Left forelimb (tissue), 1 donor: ENCODE data around the gene CFAP52.
"Not testable (repeated sequence)": the region's sequence is repeated elsewhere in the genome, so short reads cannot be mapped to it uniquely, and the experiment has no call there.

Experiments
- DNase-seq: peaks from one replicate; pipeline ENCODE4 v3.0.0-alpha.2; 2018; ENCODE audit warnings: low spot score

The CFAP52 gene

DNA sequence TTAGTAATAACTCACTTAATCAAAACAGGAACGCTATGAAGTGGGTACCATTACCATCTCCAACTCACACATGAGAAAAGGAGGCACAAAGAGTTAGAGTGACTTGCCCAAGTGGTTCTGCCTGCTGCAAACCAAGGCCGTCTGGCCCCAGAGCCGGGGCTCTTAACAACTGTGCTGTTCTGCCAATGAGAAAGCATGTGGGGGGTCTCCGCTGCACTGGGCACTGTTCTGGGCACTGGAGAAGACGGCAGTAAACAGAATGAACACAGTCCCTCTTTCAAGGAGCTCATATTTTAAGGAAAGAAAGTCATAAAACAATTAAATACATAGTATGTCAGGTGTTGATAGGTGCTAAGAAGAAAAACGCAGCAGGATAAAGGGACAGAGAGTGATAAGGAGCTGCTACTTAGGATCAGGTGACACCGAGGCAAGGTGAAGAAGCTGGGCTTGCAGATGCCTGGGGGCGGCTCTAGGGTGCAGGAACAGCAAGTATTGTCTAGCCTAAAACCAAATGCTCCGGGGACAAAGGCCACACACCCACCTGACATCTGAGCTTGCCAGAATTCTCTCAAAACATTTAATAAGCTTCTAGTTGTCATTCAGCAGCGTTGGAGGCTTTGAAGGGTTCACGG lies 7.4 kb upstream of the CFAP52 start:
- no peak for DNase-seq

DNA sequence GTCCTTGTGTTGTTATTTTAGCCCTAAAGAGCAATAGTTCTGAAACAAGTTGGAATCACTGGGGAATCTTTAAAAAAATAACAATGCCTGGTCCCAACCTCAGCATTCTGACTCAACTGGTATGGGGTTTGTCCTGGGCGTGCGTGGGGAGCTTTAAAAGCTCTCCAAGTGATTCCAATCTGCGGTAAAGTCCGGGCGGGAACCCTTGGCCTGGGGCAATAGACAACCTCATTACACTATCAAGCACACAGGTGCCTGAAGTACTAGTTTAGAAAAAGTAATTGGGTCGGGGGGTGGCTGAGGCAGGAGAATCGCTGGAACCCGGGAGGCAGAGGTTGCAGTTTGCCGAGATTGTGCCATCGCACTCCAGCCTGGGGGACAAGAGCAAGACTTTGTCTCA lies 5.2 kb upstream of the CFAP52 start:
- DNase-seq, result no peak

DNA sequence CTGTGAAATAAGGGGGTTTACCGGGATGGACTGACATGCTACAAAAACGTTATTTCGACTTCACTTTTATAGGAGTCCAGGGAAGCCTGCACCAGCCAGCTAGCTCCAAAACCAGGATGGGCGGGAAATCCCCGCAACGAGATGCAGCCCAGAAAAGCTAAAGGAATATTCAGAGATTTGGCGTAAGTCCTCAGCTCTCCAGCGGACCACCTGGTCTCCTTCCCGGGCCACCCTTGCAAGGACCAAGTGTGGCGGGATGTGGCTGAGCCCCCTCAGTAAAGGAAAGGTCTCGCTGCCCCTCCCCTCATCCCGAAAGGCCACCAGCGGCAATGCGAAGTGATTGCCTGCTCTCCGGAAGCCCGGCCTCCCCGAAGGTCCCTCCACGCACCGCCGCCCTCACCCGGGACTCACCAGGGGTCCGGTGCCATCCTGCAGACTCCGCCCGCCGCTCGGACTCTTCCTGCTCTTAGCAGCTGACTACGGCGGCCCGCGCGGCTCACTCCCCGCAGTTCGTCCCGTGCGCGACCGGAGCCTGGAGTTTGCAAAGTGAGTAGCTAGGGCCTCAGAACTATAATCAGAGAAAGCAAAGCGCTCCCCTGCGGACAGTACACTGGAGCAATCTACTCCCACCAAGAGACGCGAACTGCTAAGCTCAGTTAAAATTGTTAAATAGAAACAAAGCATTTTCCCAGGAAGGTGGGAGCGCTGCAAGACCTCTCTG lies 901 bp upstream of the CFAP52 start, which contains the start of gene STX8:
Gene STX8 (minus strand): TSS at position 440 of the 721 bp plus-strand sequence. CDS start 12 bp downstream, at position 428.
- DNase-seq, result peak; percentile 94

DNA sequence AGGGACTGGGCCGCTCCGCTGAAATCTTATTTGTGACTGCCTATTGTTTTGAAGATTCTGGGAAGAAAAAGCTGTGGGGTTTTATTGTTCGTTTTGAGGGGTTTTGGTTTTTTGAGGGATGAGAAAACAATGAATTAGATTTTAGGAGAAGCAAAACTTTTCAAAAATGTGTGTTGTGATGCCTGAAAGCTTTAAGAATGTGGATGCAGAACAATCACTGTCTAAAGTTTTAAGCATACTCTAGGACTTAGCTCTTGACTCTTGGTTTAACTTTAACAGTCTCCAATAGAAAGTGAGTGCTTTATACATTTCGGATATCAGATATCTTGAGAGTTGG lies 899 bp downstream of the CFAP52 start:
- no peak for DNase-seq

DNA sequence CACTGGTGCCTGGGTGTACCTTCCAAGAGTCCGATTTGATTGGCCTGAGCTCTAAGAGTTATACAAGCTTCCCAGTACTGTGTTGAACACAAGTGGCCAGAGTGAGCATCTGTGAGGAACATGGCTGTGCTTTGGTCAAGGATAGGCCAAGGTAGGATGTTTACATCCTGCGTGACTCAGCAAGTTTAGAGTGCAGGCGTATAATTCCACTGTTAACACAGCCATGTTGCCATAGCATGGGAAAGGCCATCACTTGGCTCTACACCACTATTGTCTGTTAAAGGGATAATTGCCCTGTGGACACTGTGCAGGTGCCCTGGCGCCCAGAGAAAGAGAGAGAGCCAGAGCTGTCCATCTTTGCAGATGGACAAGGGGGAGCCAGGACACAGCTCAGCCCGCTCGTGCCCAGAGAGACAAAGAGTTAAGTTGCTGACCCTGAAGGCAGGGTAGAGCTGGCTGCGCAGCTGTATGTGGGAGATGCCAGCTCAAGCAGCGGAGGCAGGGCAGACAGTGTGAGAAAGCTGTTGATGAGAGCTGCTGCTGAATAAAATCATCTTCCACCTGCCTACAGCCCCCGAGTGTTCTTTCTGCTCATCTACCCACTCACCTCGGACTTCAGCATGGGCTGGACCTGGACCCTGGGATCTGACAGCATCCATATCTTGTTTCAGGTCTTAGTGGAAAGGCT lies 11.7 kb downstream of the CFAP52 start:
- DNase-seq, result no peak

DNA sequence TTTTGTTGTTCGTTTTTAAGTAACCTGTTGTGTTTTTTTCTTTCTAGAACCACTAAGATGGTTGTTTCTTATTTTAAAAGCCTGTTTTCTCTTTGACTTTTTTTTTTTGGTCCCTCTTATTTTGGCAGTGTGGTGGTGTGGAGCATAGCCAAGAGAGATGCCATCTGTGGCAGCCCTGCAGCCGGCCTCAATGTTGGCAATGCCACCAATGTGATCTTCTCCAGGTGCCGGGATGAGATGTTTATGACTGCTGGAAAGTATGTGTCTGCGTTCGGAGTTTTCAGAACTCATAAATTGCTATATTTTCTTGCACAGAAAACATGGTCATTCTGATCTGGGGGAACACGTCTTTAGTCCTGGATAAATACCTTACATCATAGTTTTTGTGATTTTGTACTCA lies 17.6 kb downstream of the CFAP52 start:
- DNase-seq, result no peak

DNA sequence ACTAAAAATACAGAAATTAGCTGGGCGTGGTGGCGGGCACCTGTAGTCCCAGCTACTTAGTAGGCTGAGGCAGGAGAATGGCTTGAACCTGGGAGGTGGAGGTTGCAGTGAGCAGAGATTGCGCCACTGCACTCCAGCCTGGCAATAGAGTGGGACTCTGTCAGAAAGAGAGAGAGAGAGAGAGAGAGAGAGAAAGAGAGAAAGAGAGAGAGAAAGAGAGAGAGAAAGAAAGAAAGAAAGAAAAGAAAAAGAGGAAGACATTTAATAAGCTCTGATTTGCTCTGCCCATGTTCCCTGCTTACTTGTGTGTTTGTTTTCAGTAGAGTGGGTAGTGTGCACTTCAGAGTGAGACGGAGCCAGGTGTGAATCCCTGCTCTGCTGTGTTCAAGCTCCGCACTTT lies 21.2 kb downstream of the CFAP52 start:
- DNase-seq, result not testable (repeated sequence)

DNA sequence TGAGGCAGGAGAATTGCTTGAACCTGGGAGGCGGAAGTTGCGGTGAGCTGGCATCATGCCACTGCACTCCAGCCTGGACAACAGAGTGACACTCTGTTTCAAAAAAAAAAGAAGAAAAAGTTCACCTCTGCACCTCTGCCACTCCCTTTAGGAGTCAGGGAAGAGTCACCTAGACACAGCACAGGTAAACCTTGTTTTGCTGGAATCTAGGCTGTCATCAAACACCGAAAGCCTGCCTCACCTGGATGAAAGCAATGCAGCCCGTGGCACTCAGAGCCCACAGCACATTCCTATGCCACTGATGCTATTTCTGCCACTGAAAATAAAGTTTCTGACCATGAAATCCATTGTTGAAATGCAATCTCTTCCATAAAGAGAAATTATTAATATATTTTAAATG lies 22.2 kb downstream of the CFAP52 start:
- DNase-seq, result no peak

DNA sequence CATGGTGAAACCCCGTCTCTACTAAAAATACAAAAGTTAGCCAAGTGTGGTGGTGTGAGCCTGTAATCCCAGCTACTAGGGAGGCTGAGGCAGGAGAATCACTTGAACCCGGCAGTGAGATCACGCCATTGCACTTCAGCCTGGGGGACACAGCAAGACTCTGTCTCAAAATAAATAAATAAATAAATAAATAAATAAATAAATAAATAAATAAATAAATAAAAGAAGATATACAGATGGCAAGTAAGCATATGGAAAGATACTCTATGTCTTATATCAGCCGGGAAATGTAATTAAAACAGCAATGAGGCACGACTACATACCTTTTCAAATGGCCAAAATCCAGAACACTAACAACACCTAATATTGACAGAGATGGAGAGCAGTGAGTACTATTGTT lies 28.1 kb downstream of the CFAP52 start:
- not testable (repeated sequence) for DNase-seq

DNA sequence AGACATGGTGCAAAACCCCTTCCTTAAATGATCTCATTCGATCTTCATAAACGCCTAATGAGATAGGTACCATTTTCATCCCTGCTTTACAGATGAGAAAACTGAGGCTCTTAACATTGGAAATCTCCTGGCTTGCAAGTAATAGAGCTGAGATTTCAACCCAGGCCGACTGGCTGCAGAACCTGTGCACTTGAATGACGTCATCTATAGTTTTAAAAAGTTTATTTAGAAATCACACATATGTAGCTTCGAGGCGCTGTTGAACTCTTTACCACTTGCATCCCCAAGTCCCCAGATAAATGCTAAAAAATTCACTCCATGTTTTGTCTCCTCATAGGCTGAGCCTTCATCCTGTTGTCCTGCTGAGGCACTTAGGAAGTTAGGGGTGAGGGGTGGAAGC lies 30.0 kb downstream of the CFAP52 start:
- DNase-seq, result no peak

DNA sequence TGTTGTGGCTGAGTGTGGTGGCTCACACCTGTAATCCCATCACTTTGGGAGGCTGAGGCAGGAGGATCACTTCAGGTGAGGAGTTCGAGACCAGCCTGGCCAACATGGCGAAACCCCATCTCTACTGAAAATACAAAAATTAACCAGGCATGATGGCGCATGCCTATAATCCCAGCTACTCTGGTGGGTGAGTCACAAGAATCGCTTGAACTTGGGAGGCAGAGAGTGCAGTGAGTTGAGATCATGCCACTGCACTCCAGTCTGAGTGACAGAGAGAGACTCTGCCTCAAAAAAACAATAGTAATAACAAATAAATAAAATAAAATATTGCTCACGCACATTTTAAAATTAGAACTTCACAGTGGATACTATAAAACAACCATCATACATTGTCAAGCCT lies 30.6 kb downstream of the CFAP52 start:
- DNase-seq, result not testable (repeated sequence)

DNA sequence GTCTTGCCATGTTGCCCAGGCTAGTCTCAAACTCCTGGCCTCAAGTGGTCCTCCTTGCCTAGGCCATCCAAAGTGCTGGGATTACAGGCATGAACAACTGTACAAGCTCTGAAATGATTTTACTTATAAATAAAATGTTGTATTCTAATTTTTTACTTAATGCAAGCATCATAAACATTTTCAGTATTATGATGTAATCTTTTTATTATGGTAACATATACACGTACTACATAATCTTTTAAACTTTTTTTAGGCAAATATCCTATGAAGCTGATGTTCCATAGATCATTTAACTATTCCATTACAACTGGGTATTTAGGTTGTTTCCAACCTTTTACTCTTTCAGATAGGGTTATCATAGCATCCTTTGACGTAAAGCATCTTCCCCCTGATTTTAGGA lies 35.1 kb downstream of the CFAP52 start:
- no peak for DNase-seq

DNA sequence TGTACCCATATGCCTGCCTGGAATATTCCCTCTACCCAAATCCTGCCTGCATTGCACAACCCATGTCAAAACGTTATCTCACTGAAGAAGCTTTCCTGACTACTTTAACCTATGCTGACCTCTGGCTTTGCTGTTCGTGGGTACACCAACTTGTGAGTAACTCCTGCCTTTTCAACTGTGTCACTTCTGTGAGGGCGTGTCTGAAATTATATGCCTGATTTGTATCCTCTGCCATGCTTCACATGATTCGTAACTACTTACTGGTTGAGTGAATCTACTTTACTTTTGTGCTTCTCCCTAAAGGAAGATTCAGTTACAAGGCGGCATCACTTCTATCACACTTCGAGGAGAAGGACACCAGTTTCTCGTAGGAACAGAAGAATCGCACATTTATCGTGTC lies 35.6 kb downstream of the CFAP52 start:
- DNase-seq, result no peak

DNA sequence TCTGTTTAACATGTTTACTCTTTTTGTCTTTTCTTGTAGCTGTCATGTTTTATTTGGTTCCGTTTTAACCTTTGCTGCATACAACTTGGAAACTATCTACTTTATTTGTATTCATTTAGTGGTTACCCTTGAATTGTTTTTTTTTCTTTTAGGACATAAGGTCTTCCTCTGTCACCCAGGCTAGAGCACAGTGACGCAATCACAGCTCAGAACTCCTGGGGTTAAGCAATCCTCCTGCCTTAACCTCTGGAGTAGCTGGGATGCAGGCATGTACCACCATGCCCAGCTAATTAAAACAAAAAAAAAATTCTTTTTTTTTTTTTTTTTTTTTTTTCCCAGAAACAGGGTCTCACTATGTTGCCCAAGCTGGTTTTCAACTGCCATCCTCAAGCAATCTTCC lies 39.0 kb downstream of the CFAP52 start:
- DNase-seq, result no peak

DNA sequence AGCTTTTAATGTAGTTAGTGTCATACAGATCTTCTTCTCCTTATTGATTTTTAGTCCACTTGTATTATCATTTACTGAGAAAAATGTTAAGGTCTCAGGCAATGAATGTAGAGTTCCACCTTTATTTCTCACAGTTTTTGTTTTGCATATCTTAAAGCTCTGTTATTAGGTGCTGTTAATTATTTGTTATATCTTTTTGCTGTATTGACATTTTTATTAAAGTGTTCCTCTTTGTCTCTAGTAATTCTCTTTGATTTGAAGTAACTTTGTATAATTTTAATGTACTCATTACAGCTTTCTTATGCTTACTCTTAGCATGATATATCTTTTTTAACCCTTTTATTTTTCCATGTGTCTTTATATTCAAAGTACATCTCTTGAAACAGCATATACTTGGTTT lies 46.5 kb downstream of the CFAP52 start:
- no peak for DNase-seq

DNA sequence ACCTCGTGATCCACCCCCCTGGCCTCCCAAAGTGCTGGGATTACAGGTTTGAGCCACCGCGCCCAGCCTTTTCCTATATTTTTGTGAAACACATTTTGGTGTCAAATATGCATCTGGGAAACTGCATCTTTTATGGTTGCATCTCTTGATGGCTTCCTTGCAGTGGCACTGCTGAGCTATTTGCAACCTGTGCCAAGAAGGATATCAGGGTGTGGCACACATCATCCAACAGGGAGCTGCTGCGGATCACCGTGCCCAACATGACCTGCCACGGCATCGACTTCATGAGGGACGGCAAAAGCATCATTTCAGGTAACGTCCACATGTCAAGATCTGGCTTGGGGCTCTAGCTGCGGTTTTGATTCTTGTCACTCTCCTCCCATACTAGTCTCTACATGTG lies 52.1 kb downstream of the CFAP52 start:
- no peak for DNase-seq

DNA sequence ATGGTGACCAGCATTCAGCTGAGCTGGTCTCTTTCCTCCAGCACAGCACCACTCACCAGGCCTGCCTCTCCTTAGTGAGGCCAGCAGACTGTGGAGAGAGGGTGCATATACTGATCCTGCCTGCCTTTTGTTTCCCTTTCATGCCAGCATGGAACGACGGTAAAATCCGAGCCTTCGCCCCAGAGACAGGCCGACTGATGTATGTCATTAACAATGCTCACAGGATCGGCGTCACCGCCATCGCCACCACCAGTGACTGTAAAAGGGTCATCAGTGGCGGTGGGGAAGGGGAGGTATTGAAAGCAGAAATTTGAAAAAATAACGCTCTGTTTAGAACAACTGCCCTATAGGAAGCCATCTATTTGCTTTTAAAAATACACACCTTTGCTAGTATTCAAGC lies 56.3 kb downstream of the CFAP52 start:
- no peak for DNase-seq

DNA sequence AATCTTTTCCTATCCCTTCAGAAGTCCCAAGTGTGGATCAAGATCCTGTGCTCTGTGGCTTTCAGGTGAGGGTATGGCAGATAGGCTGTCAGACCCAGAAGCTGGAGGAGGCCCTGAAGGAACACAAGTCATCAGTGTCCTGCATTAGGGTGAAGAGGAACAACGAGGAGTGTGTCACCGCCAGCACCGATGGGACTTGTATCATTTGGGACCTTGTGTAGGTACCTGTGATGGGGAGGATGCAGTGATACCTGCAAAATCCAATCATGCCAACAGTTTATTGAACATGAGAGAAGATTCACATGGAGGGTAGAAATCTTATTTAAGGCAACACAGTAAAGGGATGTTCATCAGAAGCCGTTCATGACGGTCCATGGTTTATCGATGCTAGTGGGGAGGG lies 58.9 kb downstream of the CFAP52 start:
- no peak for DNase-seq

DNA sequence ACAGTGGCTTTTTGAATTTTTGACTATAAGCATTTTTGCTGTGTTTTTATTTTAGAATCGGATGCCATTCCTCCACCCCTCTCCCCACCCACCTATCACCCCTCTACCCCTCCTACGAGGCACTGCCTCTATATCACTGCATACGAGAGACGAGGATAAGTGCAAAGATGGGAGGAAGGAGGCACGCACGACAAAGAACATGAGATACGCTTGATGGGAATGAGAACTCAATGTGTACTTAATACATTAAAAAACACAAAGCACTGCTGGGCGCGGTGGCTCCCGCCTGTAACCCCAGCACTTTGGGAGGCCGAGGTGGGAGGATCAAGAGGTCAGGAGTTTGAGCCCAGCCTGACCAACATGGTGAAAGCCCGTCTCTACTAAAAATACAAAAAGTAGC lies 60.1 kb downstream of the CFAP52 start:
- no peak for DNase-seq

DNA sequence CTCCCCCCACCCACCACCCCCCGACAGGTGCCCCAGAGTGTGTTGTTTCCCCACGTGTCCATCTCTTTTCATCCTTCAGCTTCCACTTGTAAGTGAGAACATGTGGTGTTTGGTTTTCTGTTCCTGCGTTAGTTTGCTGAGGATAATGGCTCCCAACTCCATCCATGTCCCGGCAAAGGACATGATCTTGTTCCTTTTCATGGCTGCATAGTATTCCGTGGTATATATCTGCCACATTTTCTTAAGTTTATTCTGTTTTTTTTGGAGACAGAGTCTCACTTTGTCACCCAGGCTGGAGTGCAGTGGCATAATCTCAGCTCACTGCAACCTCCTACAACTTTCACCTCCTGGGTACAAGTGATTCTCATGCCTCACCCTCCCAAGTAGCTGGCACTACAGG lies 63.9 kb downstream of the CFAP52 start:
- not testable (repeated sequence) for DNase-seq

DNA sequence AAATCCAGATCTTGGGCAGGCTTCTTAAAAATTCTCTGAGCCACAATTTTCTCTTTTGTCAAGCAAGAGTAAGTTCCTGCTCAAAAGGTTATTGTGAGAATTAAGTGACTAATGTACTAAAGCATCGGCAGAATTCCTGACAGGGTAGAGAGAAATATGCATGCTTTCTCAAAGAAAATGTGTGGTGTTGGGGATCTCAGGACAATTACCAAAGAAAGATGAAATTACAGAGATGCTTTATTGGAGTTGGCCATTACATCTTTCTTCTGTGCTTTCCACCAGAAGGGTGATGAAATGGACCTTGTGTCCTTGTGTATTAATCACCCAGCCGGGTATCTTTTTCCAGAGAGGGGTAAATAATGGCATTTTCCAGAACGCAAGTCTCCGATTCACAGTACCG lies 67.2 kb downstream of the CFAP52 start:
- no peak for DNase-seq

DNA sequence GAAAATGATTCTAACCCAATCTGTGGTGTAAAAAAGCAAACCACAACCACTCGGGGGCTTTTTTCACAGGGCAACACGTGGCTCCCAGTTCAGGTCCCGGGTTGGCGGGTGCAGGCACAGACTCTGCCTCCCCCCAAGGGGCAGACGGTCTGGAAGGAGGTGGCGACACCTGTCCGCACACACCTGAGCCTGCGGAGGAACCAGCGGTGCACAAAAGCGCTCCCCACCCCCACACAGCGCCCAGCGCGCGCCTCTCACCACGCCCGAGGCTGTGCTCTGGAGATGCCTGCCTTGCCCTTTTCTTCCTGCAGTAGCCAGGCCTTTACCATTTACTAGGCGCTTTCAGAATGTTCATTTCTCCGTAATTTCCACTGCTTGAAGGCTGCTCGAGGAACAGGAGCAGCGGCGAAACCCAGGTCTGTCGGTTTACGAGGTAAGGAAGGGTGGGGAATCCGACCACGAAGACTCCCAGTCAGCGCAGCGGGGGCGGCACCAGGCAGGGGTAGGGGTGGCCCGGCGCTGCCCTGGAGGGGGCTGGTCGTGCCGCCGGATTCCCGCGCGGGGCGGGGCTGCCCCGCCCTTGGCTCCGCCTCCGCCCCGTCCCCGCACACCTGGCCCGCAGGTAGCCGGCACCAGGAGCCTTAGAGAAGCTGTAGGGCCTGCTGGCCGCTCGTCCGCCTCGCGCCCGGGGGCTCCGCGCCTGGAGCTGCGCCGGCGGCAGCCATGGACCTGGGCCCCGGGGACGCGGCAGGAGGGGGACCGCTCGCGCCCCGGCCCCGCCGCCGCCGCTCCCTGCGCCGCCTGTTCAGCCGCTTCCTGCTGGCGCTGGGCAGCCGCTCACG lies 68.7 kb downstream of the CFAP52 start, which contains the start of gene USP43:
Gene USP43 (plus strand): TSS at position 608 of the 842 bp plus-strand sequence. CDS start 116 bp downstream, at position 724.
- no peak for DNase-seq
